Cardiac muscle cell (in vitro differentiated cells and primary cell): Measurements from ENCODE around the gene OR52E2. TPM values are rescaled to one million over a fixed set of nuclear protein-coding genes. Genes with fewer than 3 reads are reported as not detected.

Source experiments
- DNase-seq, 2 donors: peaks; one replicate each; pipeline versions ENCODE4 v3.0.0 to v3.0.0-alpha.2; 2010 to 2017; ENCODE audit warnings: low read depth in 1 of 2, low spot score in 1 of 2
- H3K27ac ChIP-seq: fragments of 200-600 bp; sonication (generic); 2 replicates; pipeline ENCODE4 v1.5.1; 2016
- H3K27me3 ChIP-seq: fragments of 200-600 bp; sonication (generic); 2 replicates; pipeline ENCODE4 v1.6.0; 2016; ENCODE audit warnings: control low read depth
- H3K36me3 ChIP-seq: fragments of 200-600 bp; sonication (generic); 2 replicates; pipeline ENCODE4 v1.5.1; 2016; ENCODE audit warnings: control low read depth
- H3K4me1 ChIP-seq: fragments of 200-600 bp; sonication (generic); 2 replicates; pipeline ENCODE4 v1.8.1; 2017; ENCODE audit warnings: low read depth, mild to moderate bottlenecking, mixed run types
- H3K4me3 ChIP-seq: fragments of 200-600 bp; sonication (generic); 2 replicates; pipeline ENCODE4 v1.5.1; 2016; ENCODE audit warnings: mild to moderate bottlenecking
- H3K9me3 ChIP-seq: fragments of 200-600 bp; sonication (generic); 2 replicates; pipeline ENCODE4 v1.5.1; 2017; ENCODE audit warnings: low read depth, mild to moderate bottlenecking, control low read depth
- polyA plus RNA-seq: library from polyadenylated mRNA; unstranded; fragments of >200 nt; fragmentation: Nextera tagmentation; extraction: Ambion mirVana; gene quantifications from 2 replicates; pipeline ENCODE4 v1.2.1, GENCODE V29; 2016
- total RNA-seq: library from RNA; depleted of rRNA; stranded (reverse); fragments of >200 nt; gene quantifications from 2 replicates; pipeline ENCODE4 v1.2.3, GENCODE V29; 2016
- TF ChIP-seq, protein P1 (sequence below): IDR thresholded peaks from 2 replicates; pipeline ENCODE4 v1.5.1; 2012; ENCODE audit warnings: low read depth, mild to moderate bottlenecking, low read length

OR52E2 gene
- total RNA-seq (not detected in 2 replicates), polyA plus RNA-seq (not detected in 2 replicates)

DNA sequence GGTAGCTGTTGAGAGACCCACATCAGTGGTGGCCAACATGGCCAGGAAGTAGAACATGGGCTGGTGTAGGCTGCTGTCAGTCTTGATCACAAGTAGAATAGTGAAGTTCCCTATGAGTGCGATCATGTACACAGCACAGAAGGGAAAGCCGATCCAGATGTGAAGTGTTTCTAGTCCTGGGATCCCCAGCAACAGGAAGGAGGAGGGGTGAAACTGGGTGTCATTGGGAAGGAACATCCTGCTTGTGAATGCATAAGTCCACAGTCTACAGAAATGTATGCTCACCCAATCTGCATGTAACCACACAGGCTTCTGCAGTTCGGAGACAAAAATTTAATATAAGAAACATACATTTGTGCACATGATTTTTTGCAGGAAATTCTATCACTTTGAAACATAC lies at the start of gene OR52E2:
Gene OR52E2, minus strand, starts transcription at position 237 of the 400 bp plus-strand sequence. Its CDS starts 0 bp downstream, at position 237.
- H3K9me3 ChIP-seq: peaks cover 3% of the 10 kb centered on the region
- TF ChIP-seq, protein P1, sequence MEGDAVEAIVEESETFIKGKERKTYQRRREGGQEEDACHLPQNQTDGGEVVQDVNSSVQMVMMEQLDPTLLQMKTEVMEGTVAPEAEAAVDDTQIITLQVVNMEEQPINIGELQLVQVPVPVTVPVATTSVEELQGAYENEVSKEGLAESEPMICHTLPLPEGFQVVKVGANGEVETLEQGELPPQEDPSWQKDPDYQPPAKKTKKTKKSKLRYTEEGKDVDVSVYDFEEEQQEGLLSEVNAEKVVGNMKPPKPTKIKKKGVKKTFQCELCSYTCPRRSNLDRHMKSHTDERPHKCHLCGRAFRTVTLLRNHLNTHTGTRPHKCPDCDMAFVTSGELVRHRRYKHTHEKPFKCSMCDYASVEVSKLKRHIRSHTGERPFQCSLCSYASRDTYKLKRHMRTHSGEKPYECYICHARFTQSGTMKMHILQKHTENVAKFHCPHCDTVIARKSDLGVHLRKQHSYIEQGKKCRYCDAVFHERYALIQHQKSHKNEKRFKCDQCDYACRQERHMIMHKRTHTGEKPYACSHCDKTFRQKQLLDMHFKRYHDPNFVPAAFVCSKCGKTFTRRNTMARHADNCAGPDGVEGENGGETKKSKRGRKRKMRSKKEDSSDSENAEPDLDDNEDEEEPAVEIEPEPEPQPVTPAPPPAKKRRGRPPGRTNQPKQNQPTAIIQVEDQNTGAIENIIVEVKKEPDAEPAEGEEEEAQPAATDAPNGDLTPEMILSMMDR: no peak

DNA sequence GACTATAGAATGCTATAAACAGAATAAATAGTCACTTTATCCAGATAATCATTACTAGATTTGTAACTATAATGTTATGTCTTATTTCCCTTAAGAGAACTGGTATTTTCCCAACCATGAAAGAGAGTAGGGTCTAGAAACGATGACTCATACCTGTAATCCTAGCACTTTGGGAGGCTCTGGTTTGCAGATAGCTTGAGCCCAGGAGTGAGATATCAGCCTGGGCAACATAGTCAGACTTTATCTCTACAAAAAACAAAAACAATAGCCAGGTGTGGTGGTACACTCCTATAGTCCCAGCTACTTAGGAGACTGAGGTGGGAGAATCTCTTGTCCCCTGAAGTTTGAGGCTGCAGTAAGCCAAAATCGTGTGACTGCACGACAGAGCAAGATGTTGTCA lies 47.9 kb upstream of the OR52E2 start:
- TF ChIP-seq, protein P1: no peak
- H3K9me3 ChIP-seq: no peaks in the 10 kb centered on the region
- H3K27ac ChIP-seq: no peak overlapping the region
- H3K4me1 ChIP-seq: no peaks in the 10 kb centered on the region
- no peak for DNase-seq
- H3K27me3 ChIP-seq: no peaks in the 10 kb centered on the region
- H3K4me3 ChIP-seq: no peak overlapping the region
- no peaks in the 10 kb centered on the region for H3K36me3 ChIP-seq

More for the DNA sequence above, at the start of gene OR52E2:
- no peaks in the 10 kb centered on the region for H3K27me3 ChIP-seq
- H3K27ac ChIP-seq: no peak within 1 kb of the TSS
- DNase-seq: no peak
- peaks cover under 1% of the 10 kb centered on the region for H3K4me1 ChIP-seq
- H3K36me3 ChIP-seq: no peaks in the 10 kb centered on the region
- H3K4me3 ChIP-seq: no peak within 1 kb of the TSS

DNA sequence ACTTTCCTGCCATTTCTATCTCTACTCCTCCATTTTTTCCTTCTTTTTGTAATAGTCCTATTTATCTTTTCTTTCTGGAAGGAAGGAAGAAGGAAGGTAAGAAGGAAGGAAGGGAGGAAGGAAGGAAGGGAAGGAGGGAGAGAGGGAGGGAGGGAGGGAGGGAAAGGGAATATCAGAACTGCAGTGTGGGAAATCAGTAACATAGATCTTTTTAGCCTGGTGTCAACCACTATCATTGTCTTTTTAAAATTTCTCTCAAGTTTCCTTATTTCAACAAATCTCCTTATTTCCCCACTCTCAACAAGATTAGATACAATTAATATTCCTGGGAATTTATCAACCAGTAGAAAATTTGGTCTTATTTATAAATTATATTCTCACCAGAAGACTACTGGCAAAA lies 43.6 kb upstream of the OR52E2 start:
- Histone ChIP-seq H3K27me3 (no peaks in the 10 kb centered on the region), H3K4me1 (no peaks in the 10 kb centered on the region), H3K9me3 (no peaks in the 10 kb centered on the region), H3K36me3 (no peaks in the 10 kb centered on the region), H3K4me3 (no peak overlapping the region), H3K27ac (no peak overlapping the region)
- TF ChIP-seq, protein P1: no peak
- DNase-seq: no peak

DNA sequence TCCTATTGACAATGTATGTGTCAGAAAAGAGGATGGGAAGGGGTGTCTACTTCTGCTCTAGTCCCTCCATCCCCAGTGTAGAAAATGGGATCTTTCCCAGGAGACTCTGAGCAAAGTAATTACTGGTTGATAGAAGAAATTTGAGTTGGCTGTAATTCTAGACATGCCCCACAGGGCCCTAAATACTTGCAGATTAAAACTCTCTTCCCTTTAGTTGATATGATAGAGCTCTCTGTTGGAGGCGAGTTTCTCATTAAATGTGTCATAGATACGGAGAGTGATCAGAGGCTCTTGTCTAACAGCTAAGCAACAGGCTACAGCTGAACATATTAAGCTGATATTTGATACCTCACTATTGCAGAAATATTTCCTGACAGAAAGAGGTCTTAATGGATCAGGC lies 42.8 kb upstream of the OR52E2 start:
- TF ChIP-seq, protein P1: no peak
- Histone ChIP-seq H3K36me3 (no peaks in the 10 kb centered on the region), H3K27me3 (no peaks in the 10 kb centered on the region), H3K4me3 (no peak overlapping the region), H3K9me3 (no peaks in the 10 kb centered on the region), H3K4me1 (no peaks in the 10 kb centered on the region), H3K27ac (no peak overlapping the region)
- no peak for DNase-seq

DNA sequence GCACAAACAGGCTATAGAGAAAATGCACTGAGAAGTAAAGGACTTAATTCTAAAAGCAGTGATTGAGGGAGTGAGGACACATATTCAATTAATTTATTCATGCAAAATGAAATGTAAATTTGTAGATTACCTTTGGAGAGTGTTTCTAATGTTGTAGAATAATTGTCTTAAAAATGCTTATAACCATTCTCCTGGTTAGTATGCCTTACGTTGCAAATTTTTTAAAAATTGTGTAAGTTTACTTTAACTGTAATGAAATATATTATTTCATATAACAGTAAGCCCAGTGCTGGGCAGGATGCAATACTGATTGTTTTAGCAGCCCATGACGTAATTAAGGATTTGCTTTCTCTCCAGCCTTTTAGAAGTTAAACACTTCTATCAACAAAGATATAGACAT lies 36.6 kb upstream of the OR52E2 start:
- Histone ChIP-seq H3K4me1 (no peaks in the 10 kb centered on the region), H3K9me3 (no peaks in the 10 kb centered on the region), H3K27ac (no peak overlapping the region), H3K36me3 (no peaks in the 10 kb centered on the region), H3K4me3 (no peak overlapping the region), H3K27me3 (no peaks in the 10 kb centered on the region)
- TF ChIP-seq, protein P1: no peak
- DNase-seq: no peak
